H1 (cell line): ENCODE measurements around the gene ACOT7. TPM values are rescaled to one million over a fixed set of nuclear protein-coding genes. Genes with fewer than 3 reads are reported as not detected.

Experiments
- CTCF ChIA-PET: fragments of 300-600 bp; sonication (Branson Sonifier 250); formaldehyde crosslinking; loops from one replicate; lab custom pipeline; 2021; ENCODE audit not compliant: partially characterized antibody; lab: Charles Lee
- POLR2A ChIA-PET: fragments of 300-600 bp; sonication (Branson Sonifier 250); formaldehyde crosslinking; loops from one replicate; lab custom pipeline; 2021; ENCODE audit warnings: inconsistent platforms; ENCODE audit not compliant: partially characterized antibody; lab: Charles Lee
- DNase-seq, 2 experiments: peaks; one replicate each; pipeline versions ENCODE4 v3.0.0 to v3.0.0-alpha.2; 2010 to 2022; ENCODE audit warnings: low spot score in 2 of 2, low read depth in 1 of 2, mixed read lengths in 1 of 2
- FAIRE-seq: peaks from 2 replicates; lab custom pipeline; 2011; peaks lifted over from hg19 to GRCh38; lab: Jason Lieb, UNC
- H2AFZ ChIP-seq: 2 replicates; pipeline ENCODE4 v1.8.1; 2012; ENCODE audit warnings: low read length, inconsistent platforms
- H2AK5ac ChIP-seq: 2 replicates; pipeline ENCODE4 v1.6.1; 2013; ENCODE audit warnings: low read depth, low read length
- H2BK120ac ChIP-seq: replicated peaks from 2 replicates; pipeline ENCODE3; 2013; ENCODE audit warnings: low read depth, low read length, inconsistent platforms
- H2BK12ac ChIP-seq: 2 replicates; pipeline ENCODE4 v1.6.1; 2013; ENCODE audit warnings: low read depth, low read length
- H2BK15ac ChIP-seq: 2 replicates; pipeline ENCODE4 v1.6.1; 2013; ENCODE audit warnings: low read length
- H2BK20ac ChIP-seq: 2 replicates; pipeline ENCODE4 v1.6.1; 2013; ENCODE audit warnings: low read length
- H2BK5ac ChIP-seq: 2 replicates; pipeline ENCODE4 v1.6.1; 2013; ENCODE audit warnings: low read depth, low read length
- H3K14ac ChIP-seq: 2 replicates; pipeline ENCODE4 v1.6.1; 2013; ENCODE audit warnings: inconsistent platforms; ENCODE audit not compliant: insufficient read length
- H3K18ac ChIP-seq: 2 replicates; pipeline ENCODE4 v1.6.1; 2013; ENCODE audit warnings: low read length; ENCODE audit errors: extremely low read depth
- H3K23ac ChIP-seq: 2 replicates; pipeline ENCODE4 v1.6.1; 2013; ENCODE audit warnings: inconsistent platforms; ENCODE audit not compliant: insufficient read length
- H3K23me2 ChIP-seq: 2 replicates; pipeline ENCODE4 v1.6.1; 2013; ENCODE audit warnings: low read depth, low read length
- H3K27ac ChIP-seq: 2 replicates; pipeline ENCODE4 v1.6.1; 2011; ENCODE audit warnings: low read depth, low read length, inconsistent platforms
- H3K27me3 ChIP-seq, 4 experiments: replicated peaks in 1 of 4; 1 replicate in 1 of 4; 2 replicates in 3 of 4; pipeline versions ENCODE4 v1.6.1 to v1.8.1; 2011 to 2013; ENCODE audit warnings: low read length in 3 of 4, mild to moderate bottlenecking in 3 of 4, inconsistent platforms in 2 of 4, mixed read lengths in 2 of 4, moderate library complexity in 1 of 4; ENCODE audit not compliant: control insufficient read depth in 3 of 4, insufficient read depth in 3 of 4; ENCODE audit errors: extremely low read depth in 1 of 4
- H3K36me3 ChIP-seq, 4 experiments: 2 replicates each; pipeline versions ENCODE4 v1.6.1 to v1.8.1; 2011 to 2013; ENCODE audit warnings: mild to moderate bottlenecking in 4 of 4, low read length in 3 of 4, moderate library complexity in 2 of 4, control low read depth in 1 of 4, inconsistent platforms in 1 of 4; ENCODE audit not compliant: insufficient read depth in 4 of 4, control insufficient read depth in 2 of 4
- H3K4ac ChIP-seq: replicated peaks from 2 replicates; pipeline ENCODE3; 2013; ENCODE audit warnings: low read length, low read depth, mixed read lengths, inconsistent platforms; ENCODE audit not compliant: insufficient read length
- H3K4me1 ChIP-seq, 4 experiments: replicated peaks in 1 of 4; 1 replicate in 1 of 4; 2 replicates in 3 of 4; pipeline versions ENCODE4 v1.6.1 to v1.8.1; 2011 to 2013; ENCODE audit warnings: low read length in 3 of 4, inconsistent platforms in 2 of 4, mixed read lengths in 1 of 4; ENCODE audit not compliant: insufficient read depth in 4 of 4, control insufficient read depth in 3 of 4
- H3K4me2 ChIP-seq, 2 experiments: 2 replicates each; pipeline versions ENCODE4 v1.6.1 to v1.8.1; 2011 to 2013; ENCODE audit warnings: low read depth in 2 of 2, low read length in 2 of 2, control low read depth in 1 of 2, inconsistent platforms in 1 of 2, mild to moderate bottlenecking in 1 of 2; ENCODE audit not compliant: insufficient read depth in 1 of 2
- H3K4me3 ChIP-seq, 4 experiments: fragments of 200-600, 300-600 bp in 1 of 4; sonication (generic), shearing (Covaris generic), sonication (Bioruptor Twin) in 1 of 4; 2 replicates each; pipeline versions ENCODE4 v1.5.1 to v1.8.1; 2011 to 2016; ENCODE audit warnings: low read length in 4 of 4, low read depth in 3 of 4, control low read depth in 2 of 4, inconsistent platforms in 2 of 4, mild to moderate bottlenecking in 2 of 4, mixed read lengths in 1 of 4, moderate library complexity in 1 of 4; ENCODE audit not compliant: insufficient read depth in 2 of 4; ENCODE audit errors: extremely low read depth in 1 of 4
- H3K56ac ChIP-seq: replicated peaks from 2 replicates; pipeline ENCODE3; 2013; ENCODE audit warnings: low read depth, mild to moderate bottlenecking, mixed read lengths, low read length, inconsistent platforms; ENCODE audit not compliant: insufficient read length
- H3K79me1 ChIP-seq: 2 replicates; pipeline ENCODE4 v1.6.1; 2013; ENCODE audit warnings: low read depth, low read length, control low read depth
- H3K79me2 ChIP-seq, 2 experiments: 2 replicates each; pipeline versions ENCODE4 v1.6.1 to v1.8.1; 2012 to 2013; ENCODE audit warnings: low read length in 2 of 2, mild to moderate bottlenecking in 2 of 2, inconsistent platforms in 1 of 2; ENCODE audit not compliant: insufficient read depth in 2 of 2, control insufficient read depth in 1 of 2
- H3K9ac ChIP-seq, 4 experiments: replicated peaks in 1 of 4; 1 replicate in 1 of 4; 2 replicates in 3 of 4; pipeline versions ENCODE4 v1.6.1 to v1.8.1; 2011 to 2013; ENCODE audit warnings: low read depth in 3 of 4, low read length in 3 of 4, control low read depth in 2 of 4, mild to moderate bottlenecking in 2 of 4, moderate library complexity in 2 of 4, inconsistent platforms in 1 of 4; ENCODE audit errors: extremely low read depth in 1 of 4
- H3K9me3 ChIP-seq, 2 experiments: 2 replicates each; pipeline versions ENCODE4 v1.6.1 to v1.8.1; 2012 to 2013; ENCODE audit warnings: mild to moderate bottlenecking in 2 of 2, moderate library complexity in 2 of 2, control low read depth in 1 of 2, inconsistent platforms in 1 of 2, low read depth in 1 of 2, low read length in 1 of 2, mixed read lengths in 1 of 2; ENCODE audit not compliant: insufficient read depth in 2 of 2
- H4K20me1 ChIP-seq, 2 experiments: replicated peaks in 1 of 2; 2 replicates each; pipeline versions ENCODE3 to v1.8.1; 2011 to 2013; ENCODE audit warnings: inconsistent platforms in 2 of 2, low read length in 2 of 2, mild to moderate bottlenecking in 1 of 2; ENCODE audit not compliant: insufficient read depth in 2 of 2, control insufficient read depth in 1 of 2
- H4K5ac ChIP-seq: 2 replicates; pipeline ENCODE4 v1.6.1; 2013; ENCODE audit warnings: low read length, low read depth, mixed read lengths, inconsistent platforms; ENCODE audit not compliant: insufficient read length
- H4K8ac ChIP-seq: 2 replicates; pipeline ENCODE4 v1.8.0; 2013; ENCODE audit warnings: mild to moderate bottlenecking, moderate library complexity, low read length, inconsistent platforms; ENCODE audit not compliant: insufficient read depth; ENCODE audit errors: extremely low read depth
- H4K91ac ChIP-seq: replicated peaks from 2 replicates; pipeline ENCODE3; 2013; ENCODE audit warnings: low read length, mixed read lengths, inconsistent platforms; ENCODE audit not compliant: insufficient read length
- BRCA1 ChIP-seq: IDR thresholded peaks from 2 replicates; pipeline ENCODE4 v1.6.1; 2012; ENCODE audit warnings: low read depth, low read length, improper control_type of control experiment
- CEBPB ChIP-seq: IDR thresholded peaks from 2 replicates; pipeline ENCODE4 v1.6.1; 2012; ENCODE audit warnings: low read depth, low read length
- CREB1 ChIP-seq: IDR thresholded peaks from 2 replicates; pipeline ENCODE4 v1.6.1; 2012; ENCODE audit warnings: inconsistent platforms
- JUN ChIP-seq: IDR thresholded peaks from 2 replicates; pipeline ENCODE4 v1.6.1; 2011; ENCODE audit warnings: low read depth, mild to moderate bottlenecking, improper control_type of control experiment, low read length
- POU5F1 ChIP-seq: IDR thresholded peaks from 2 replicates; pipeline ENCODE4 v1.6.1; 2011; ENCODE audit warnings: low read depth, mild to moderate bottlenecking, low read length, moderate library complexity
- WGBS, 2 experiments: shearing (Covaris generic) in 1 of 2; methylation state at CpG; one replicate each; pipeline versions ENCODE4 v1.1.6 to v1.1.7; 2013 to 2015; ENCODE audit warnings: low lambda C conversion rate in 2 of 2, mixed read lengths in 2 of 2, inconsistent platforms in 1 of 2, low coverage in 1 of 2, missing lambda C conversion rate in 1 of 2; ENCODE audit not compliant: insufficient replicate concordance in 2 of 2, insufficient coverage in 1 of 2, insufficient read length in 1 of 2; ENCODE audit errors: extremely low coverage in 1 of 2, missing lambda C conversion rate in 1 of 2; 5-methylcytosine and 5-hydroxymethylcytosine counted together
- polyA plus RNA-seq, 7 experiments: library from polyadenylated mRNA; depleted of rRNA in 3 of 7; stranded (reverse) in 5 of 7; unstranded in 2 of 7; fragments of >200 nt in 5 of 7; fragments of 200-250 nt in 2 of 7; gene quantifications; 1 replicate in 5 of 7; 2 replicates in 1 of 7; 4 replicates in 1 of 7; pipeline versions ENCODE4 v1.2.1 to v1.2.3, GENCODE V29; 2011 to 2013; ENCODE audit warnings: missing spikeins in 2 of 7, mixed read lengths in 2 of 7
- total RNA-seq: library from RNA; stranded (reverse); fragmentation: NEBNext Ultra II Directional; extraction: Animal tissue kit (Norgen Biotek cat#: 25700); gene quantifications from 2 replicates; pipeline ENCODE4 v1.2.1, GENCODE V29; 2021
- TF ChIP-seq, protein P1 (sequence below), 3 experiments: IDR thresholded peaks; 1 replicate in 2 of 3; 2 replicates in 1 of 3; pipeline versions ENCODE4 v1.5.1 to v1.6.1; 2011; ENCODE audit warnings: low read length in 3 of 3, mild to moderate bottlenecking in 3 of 3, inconsistent platforms in 2 of 3, low read depth in 1 of 3, moderate library complexity in 1 of 3; ENCODE audit not compliant: insufficient read depth in 1 of 3; ENCODE audit errors: control extremely low read depth in 1 of 3

The ACOT7 gene
- total and polyA plus RNA-seq, 2 of the 8 experiments (the other 6 are each of a cell fraction or from before 2014, with no cell fraction given) = 151 to 214 TPM

- H3K9ac ChIP-seq = no peak overlapping the region
- H4K8ac ChIP-seq = no peak overlapping the region
- H2AK5ac ChIP-seq = no peak overlapping the region
- no peak for TF ChIP-seq CEBPB
- no peak for TF ChIP-seq POU5F1
- TF ChIP-seq BRCA1 = no peak
- TF ChIP-seq CREB1 = no peak
- TF ChIP-seq, protein P1, sequence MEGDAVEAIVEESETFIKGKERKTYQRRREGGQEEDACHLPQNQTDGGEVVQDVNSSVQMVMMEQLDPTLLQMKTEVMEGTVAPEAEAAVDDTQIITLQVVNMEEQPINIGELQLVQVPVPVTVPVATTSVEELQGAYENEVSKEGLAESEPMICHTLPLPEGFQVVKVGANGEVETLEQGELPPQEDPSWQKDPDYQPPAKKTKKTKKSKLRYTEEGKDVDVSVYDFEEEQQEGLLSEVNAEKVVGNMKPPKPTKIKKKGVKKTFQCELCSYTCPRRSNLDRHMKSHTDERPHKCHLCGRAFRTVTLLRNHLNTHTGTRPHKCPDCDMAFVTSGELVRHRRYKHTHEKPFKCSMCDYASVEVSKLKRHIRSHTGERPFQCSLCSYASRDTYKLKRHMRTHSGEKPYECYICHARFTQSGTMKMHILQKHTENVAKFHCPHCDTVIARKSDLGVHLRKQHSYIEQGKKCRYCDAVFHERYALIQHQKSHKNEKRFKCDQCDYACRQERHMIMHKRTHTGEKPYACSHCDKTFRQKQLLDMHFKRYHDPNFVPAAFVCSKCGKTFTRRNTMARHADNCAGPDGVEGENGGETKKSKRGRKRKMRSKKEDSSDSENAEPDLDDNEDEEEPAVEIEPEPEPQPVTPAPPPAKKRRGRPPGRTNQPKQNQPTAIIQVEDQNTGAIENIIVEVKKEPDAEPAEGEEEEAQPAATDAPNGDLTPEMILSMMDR (IDR thresholded peaks at IDR 0.05; ENCODE audit: control extremely low read depth in 1 of 3, insufficient read depth in 1 of 3, low read depth in 1 of 3, low read length in 3 of 3) = no peak
- TF ChIP-seq JUN = no peak
- peaks cover 7 to 32% of the 10 kb centered on the region in 2 experiments for H4K20me1 ChIP-seq
- no peak overlapping the region for H2BK15ac ChIP-seq
- H2AFZ ChIP-seq = no peak overlapping the region
- no peak overlapping the region for H3K4ac ChIP-seq
- no peaks in the 10 kb centered on the region for H3K9me3 ChIP-seq
- DNase-seq = no peak
- no peak overlapping the region for H3K27ac ChIP-seq
- ChIA-PET POLR2A (interaction anchor here (1.3 to 9.3 kb wide), 3 partner anchors 14 to 84 kb away, joined by 3 to 64 read pairs (median 5); partner anchors contain the start of genes ICMT and RPL22), CTCF (interaction anchor here (0.6 to 19.1 kb wide), 16 partner anchors 13 to 186 kb away, joined by 3 to 353 read pairs (median 6); partner anchors contain the start of genes RNF207 and RPL22)
- H2BK5ac ChIP-seq = no peak overlapping the region
- peaks cover 11% of the 10 kb centered on the region; the same call in 1 of the 2 replicates for H3K23me2 ChIP-seq
- peaks cover 0 to 11% (median 6%) of the 10 kb centered on the region in 4 experiments; a peak in 5 of 7 replicates for H3K4me1 ChIP-seq
- H4K5ac ChIP-seq = no peak overlapping the region
- H3K23ac ChIP-seq = no peak overlapping the region
- FAIRE-seq = no peak
- no peak overlapping the region for H3K14ac ChIP-seq
- no peak overlapping the region for H2BK20ac ChIP-seq
- H4K91ac ChIP-seq = no peak overlapping the region
- H2BK12ac ChIP-seq = no peak overlapping the region
- no peak overlapping the region for H3K4me2 ChIP-seq
- no peaks in the 10 kb centered on the region for H3K79me2 ChIP-seq
- H3K27me3 ChIP-seq = peaks cover 16 to 41% (median 34%) of the 10 kb centered on the region in 4 experiments
- 79% methylated on average over 15 of the region's 15 CpGs; no CpG with 5 or more reads in 1 of the 2 experiments for WGBS, 2 experiments
- H3K79me1 ChIP-seq = no peaks in the 10 kb centered on the region
- no peak overlapping the region for H3K4me3 ChIP-seq
- H3K36me3 ChIP-seq = no peaks in the 10 kb centered on the region; a peak in 1 of 8 replicates
- H3K56ac ChIP-seq = no peak overlapping the region
- no peak overlapping the region for H3K18ac ChIP-seq
- H2BK120ac ChIP-seq = no peak overlapping the region
Measured at GRCh38 chr1:6251681-6252373, 141.7 kb downstream of the ACOT7 start.
